ENCODE measurements around the gene PPCS. TPM values are rescaled to one million over a fixed set of nuclear protein-coding genes. Genes with fewer than 3 reads are reported as not detected.

PPCS gene
- 29.5 TPM for polyA plus RNA-seq (2013, experiment 1 of 2; ENCODE audit: insufficient read length)
- polyA plus RNA-seq (2013, experiment 2 of 2; ENCODE audit: insufficient read length), result 27.7 TPM

- peak; percentile 87 for DNase-seq
These were observed at the start of gene PPCS, which contains the start of gene ZMYND12 for GRCh38 chr1:42456010-42456753. Gene PPCS, plus strand, starts transcription at chr1:42456543. Its CDS starts 23 bp downstream, at chr1:42456566. Gene ZMYND12, minus strand, starts transcription at chr1:42456022. Its CDS starts 25 bp downstream, at chr1:42455997.

GRCh38 chr1:42414551-42415496 lies 41.5 kb upstream of the PPCS start:
- DNase-seq, result no peak

- DNase-seq, result no peak
These were observed 39.2 kb upstream of the PPCS start for GRCh38 chr1:42417166-42417565.

GRCh38 chr1:42418516-42418915 lies 37.8 kb upstream of the PPCS start:
- no peak for DNase-seq

- DNase-seq, result no peak
These were observed 37.1 kb upstream of the PPCS start for GRCh38 chr1:42419126-42419821.

- no peak for DNase-seq
These were observed 36.2 kb upstream of the PPCS start for GRCh38 chr1:42420121-42420520.

- peak; percentile 92 for DNase-seq
These were observed 35.3 kb upstream of the PPCS start for GRCh38 chr1:42420911-42421585.

- DNase-seq, result peak; percentile 56
These were observed 33.6 kb upstream of the PPCS start for GRCh38 chr1:42422737-42423136.

GRCh38 chr1:42423681-42424080 lies 32.7 kb upstream of the PPCS start:
- no peak for DNase-seq

GRCh38 chr1:42424201-42424600 lies 32.1 kb upstream of the PPCS start:
- DNase-seq, result peak; percentile 16

- no peak for DNase-seq
These were observed 29.1 kb upstream of the PPCS start for GRCh38 chr1:42427240-42427639.

- DNase-seq, result no peak
These were observed 26.7 kb upstream of the PPCS start for GRCh38 chr1:42429603-42430002.

GRCh38 chr1:42430286-42431135 lies 25.8 kb upstream of the PPCS start:
- no peak for DNase-seq

GRCh38 chr1:42431514-42431913 lies 24.8 kb upstream of the PPCS start:
- DNase-seq, result no peak

- no peak for DNase-seq
These were observed 23.6 kb upstream of the PPCS start for GRCh38 chr1:42432714-42433113.

- DNase-seq, result no peak
These were observed 23.0 kb upstream of the PPCS start for GRCh38 chr1:42433369-42433768.

GRCh38 chr1:42434340-42434739 lies 22.0 kb upstream of the PPCS start:
- no peak for DNase-seq

- peak; percentile 65 for DNase-seq
These were observed 16.4 kb upstream of the PPCS start for GRCh38 chr1:42439940-42440339.

GRCh38 chr1:42442662-42443061 lies 13.7 kb upstream of the PPCS start:
- no peak for DNase-seq

GRCh38 chr1:42449256-42449655 lies 7.1 kb upstream of the PPCS start:
- no peak for DNase-seq

- DNase-seq, result no peak
These were observed 6.3 kb upstream of the PPCS start for GRCh38 chr1:42450061-42450460.
